HG02588 (cell line): ENCODE measurements around the gene ARHGAP10.

Source experiments
- ATAC-seq: cut with Tn5 transposase; IDR thresholded peaks from one replicate; pipeline ENCODE4 v1.9.1; 2021; ENCODE audit warnings: mild to moderate bottlenecking, moderate library complexity; ENCODE audit not compliant: unreplicated experiment

The ARHGAP10 gene

GRCh38 chr4:147844781-147845180, 112.9 kb downstream of the ARHGAP10 start:
- ATAC-seq, result no peak

- ATAC-seq, result peak; percentile 78
Measured at GRCh38 chr4:147846318-147847155, 114.6 kb downstream of the ARHGAP10 start.

- no peak for ATAC-seq
Measured at GRCh38 chr4:147847751-147848590, 116.1 kb downstream of the ARHGAP10 start.

- no peak for ATAC-seq
Measured at GRCh38 chr4:147848634-147849033, 116.7 kb downstream of the ARHGAP10 start.

GRCh38 chr4:147851135-147851534, 119.2 kb downstream of the ARHGAP10 start:
- no peak for ATAC-seq

GRCh38 chr4:147853706-147854105, 121.8 kb downstream of the ARHGAP10 start:
- ATAC-seq, result no peak

- no peak for ATAC-seq
Measured at GRCh38 chr4:147854154-147854553, 122.3 kb downstream of the ARHGAP10 start.

- no peak for ATAC-seq
Measured at GRCh38 chr4:147855571-147856009, 123.7 kb downstream of the ARHGAP10 start.

GRCh38 chr4:147860960-147861359, 129.1 kb downstream of the ARHGAP10 start:
- ATAC-seq, result no peak

- ATAC-seq, result no peak
Measured at GRCh38 chr4:147862043-147862692, 130.3 kb downstream of the ARHGAP10 start.

- no peak for ATAC-seq
Measured at GRCh38 chr4:147863111-147863747, 131.3 kb downstream of the ARHGAP10 start.

GRCh38 chr4:147863808-147864472, 132.1 kb downstream of the ARHGAP10 start:
- ATAC-seq, result no peak

GRCh38 chr4:147864607-147865006, 132.7 kb downstream of the ARHGAP10 start:
- ATAC-seq, result no peak

GRCh38 chr4:147865926-147866325, 134.0 kb downstream of the ARHGAP10 start:
- no peak for ATAC-seq

GRCh38 chr4:147866532-147867271, 134.8 kb downstream of the ARHGAP10 start:
- ATAC-seq, result peak; percentile 78

GRCh38 chr4:147874109-147874508, 142.2 kb downstream of the ARHGAP10 start:
- no peak for ATAC-seq

GRCh38 chr4:147877308-147877771, 145.5 kb downstream of the ARHGAP10 start:
- no peak for ATAC-seq

- no peak for ATAC-seq
Measured at GRCh38 chr4:147879676-147880075, 147.8 kb downstream of the ARHGAP10 start.

GRCh38 chr4:147880511-147880910, 148.6 kb downstream of the ARHGAP10 start:
- no peak for ATAC-seq
